HL-60 (cell line): ENCODE data around the gene GFRA1.

Experiments used
- GABPA ChIP-seq: IDR thresholded peaks from 2 replicates; pipeline ENCODE4 v1.6.1; 2012; ENCODE audit warnings: low read depth
- POLR2AphosphoS5 ChIP-seq: IDR thresholded peaks from 2 replicates; pipeline ENCODE4 v1.6.1; 2012; ENCODE audit warnings: low read depth
- TF ChIP-seq, protein P1 (sequence below): IDR thresholded peaks from one replicate; pipeline ENCODE4 v1.5.1; 2011; ENCODE audit warnings: low read length, control low read depth, inconsistent platforms; ENCODE audit not compliant: insufficient read depth

DNA sequence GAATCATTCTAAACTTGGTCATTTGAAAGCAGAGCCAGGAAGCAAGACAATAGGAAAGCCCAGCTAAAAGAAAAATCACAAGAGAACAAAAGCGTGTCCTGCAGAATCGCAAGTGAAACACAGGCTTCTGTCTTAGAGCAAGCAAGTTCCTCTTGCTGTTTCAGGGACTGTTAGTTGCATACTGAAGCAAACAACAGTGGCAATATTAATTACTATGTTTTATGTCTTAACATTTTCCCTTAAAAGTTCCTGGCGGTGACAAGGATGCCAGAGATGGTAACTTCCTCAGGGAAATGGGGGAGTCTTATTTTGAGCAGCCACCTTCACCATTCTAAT, 217.1 kb downstream of the GFRA1 start:
- no peak for TF ChIP-seq POLR2AphosphoS5
- TF ChIP-seq, protein P1, sequence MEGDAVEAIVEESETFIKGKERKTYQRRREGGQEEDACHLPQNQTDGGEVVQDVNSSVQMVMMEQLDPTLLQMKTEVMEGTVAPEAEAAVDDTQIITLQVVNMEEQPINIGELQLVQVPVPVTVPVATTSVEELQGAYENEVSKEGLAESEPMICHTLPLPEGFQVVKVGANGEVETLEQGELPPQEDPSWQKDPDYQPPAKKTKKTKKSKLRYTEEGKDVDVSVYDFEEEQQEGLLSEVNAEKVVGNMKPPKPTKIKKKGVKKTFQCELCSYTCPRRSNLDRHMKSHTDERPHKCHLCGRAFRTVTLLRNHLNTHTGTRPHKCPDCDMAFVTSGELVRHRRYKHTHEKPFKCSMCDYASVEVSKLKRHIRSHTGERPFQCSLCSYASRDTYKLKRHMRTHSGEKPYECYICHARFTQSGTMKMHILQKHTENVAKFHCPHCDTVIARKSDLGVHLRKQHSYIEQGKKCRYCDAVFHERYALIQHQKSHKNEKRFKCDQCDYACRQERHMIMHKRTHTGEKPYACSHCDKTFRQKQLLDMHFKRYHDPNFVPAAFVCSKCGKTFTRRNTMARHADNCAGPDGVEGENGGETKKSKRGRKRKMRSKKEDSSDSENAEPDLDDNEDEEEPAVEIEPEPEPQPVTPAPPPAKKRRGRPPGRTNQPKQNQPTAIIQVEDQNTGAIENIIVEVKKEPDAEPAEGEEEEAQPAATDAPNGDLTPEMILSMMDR, result no peak
- TF ChIP-seq GABPA, result no peak
